PC-9 (cell line): ENCODE data around the gene DSPP.

ENCODE experiments used
- CTCF ChIP-seq: fragments of 200-600 bp; sonication (generic); conservative IDR thresholded peaks from 2 replicates; pipeline ENCODE4 v1.6.1; 2017; ENCODE audit warnings: mixed run types, antibody characterized with exemption, mild to moderate bottlenecking, moderate library complexity
- EZH2 ChIP-seq: fragments of 200-600 bp; sonication (generic); IDR thresholded peaks from 2 replicates; pipeline ENCODE4 v1.8.0; 2017; ENCODE audit warnings: antibody characterized with exemption, low read depth

- no peak for TF ChIP-seq CTCF
- TF ChIP-seq EZH2: no peak
Measured at GRCh38 chr4:87567191-87567590, 41.1 kb upstream of the DSPP start.
